Activated CD4-positive, alpha-beta T cell treated with anti-CD3 and anti-CD28 coated beads, Interleukin-2, amount 10 ng/mL, durations not matched to agents 7 days and 5 days (primary cell): ENCODE measurements around the gene NTMT2. TPM values are rescaled to one million over a fixed set of nuclear protein-coding genes. Genes with fewer than 3 reads are reported as not detected.
A peak's percentile ranks its signal among the peaks of the same experiment; 100 is the strongest.

ENCODE experiments used
- CTCF ChIA-PET: fragments of 350-600 bp; sonication (Branson Sonifier 250); formaldehyde crosslinking; loops from one replicate; lab custom pipeline; 2021; ENCODE audit warnings: antibody characterized with exemption; lab: Charles Lee
- POLR2A ChIA-PET: fragments of 350-600 bp; sonication (Branson Sonifier 250); formaldehyde crosslinking; loops from one replicate; lab custom pipeline; 2021; ENCODE audit warnings: antibody characterized with exemption; lab: Charles Lee
- DNase-seq: peaks from one replicate; pipeline ENCODE4 v3.0.0-alpha.2; 2020
- H3K27ac Mint-ChIP-seq: one replicate; pipeline ENCODE4 v1.8.0; 2021; ENCODE audit warnings: mild to moderate bottlenecking, moderate library complexity, mixed read lengths
- H3K27me3 Mint-ChIP-seq: one replicate; pipeline ENCODE4 v1.8.0; 2021; ENCODE audit warnings: mixed read lengths
- H3K36me3 Mint-ChIP-seq: one replicate; pipeline ENCODE4 v1.8.0; 2021; ENCODE audit warnings: low read depth, mixed read lengths
- H3K4me1 Mint-ChIP-seq: one replicate; pipeline ENCODE4 v1.8.0; 2021; ENCODE audit warnings: mixed read lengths
- H3K4me3 Mint-ChIP-seq: one replicate; pipeline ENCODE4 v1.8.0; 2021; ENCODE audit warnings: mild to moderate bottlenecking, moderate library complexity, mixed read lengths
- H3K9me3 Mint-ChIP-seq: one replicate; pipeline ENCODE4 v1.8.0; 2021; ENCODE audit warnings: mixed read lengths
- total RNA-seq, 2 experiments: library from RNA; stranded (reverse); gene quantifications; one replicate each; pipeline ENCODE4 v1.2.3, GENCODE V29; 2021

NTMT2 gene
- total RNA-seq, 2 experiments from 2014 or later = not detected

- H3K4me1 Mint-ChIP-seq = no peaks in the 10 kb centered on the region
- no peaks in the 10 kb centered on the region for H3K9me3 Mint-ChIP-seq
- CTCF ChIA-PET = no interaction called here
- POLR2A ChIA-PET = no interaction called here
- DNase-seq = no peak
- H3K27me3 Mint-ChIP-seq = peaks cover 2% of the 10 kb centered on the region
- H3K4me3 Mint-ChIP-seq = no peak overlapping the region
- no peaks in the 10 kb centered on the region for H3K36me3 Mint-ChIP-seq
- no peak overlapping the region for H3K27ac Mint-ChIP-seq
Measured at GRCh38 chr1:170134521-170134920, 11.2 kb upstream of the NTMT2 start.

- Mint-ChIP-seq H3K4me3 (no peak overlapping the region), H3K27me3 (peaks cover 2% of the 10 kb centered on the region), H3K4me1 (no peaks in the 10 kb centered on the region), H3K9me3 (no peaks in the 10 kb centered on the region), H3K27ac (no peak overlapping the region), H3K36me3 (no peaks in the 10 kb centered on the region)
- DNase-seq = no peak
- ChIA-PET CTCF (no interaction called here), POLR2A (no interaction called here)
Measured at GRCh38 chr1:170140371-170140770, 5.4 kb upstream of the NTMT2 start.

- peaks cover under 1% of the 10 kb centered on the region for H3K27me3 Mint-ChIP-seq
- no peak overlapping the region for H3K4me3 Mint-ChIP-seq
- no peak for DNase-seq
- ChIA-PET POLR2A (no interaction called here), CTCF (no interaction called here)
- H3K9me3 Mint-ChIP-seq = no peaks in the 10 kb centered on the region
- no peak overlapping the region for H3K27ac Mint-ChIP-seq
- H3K4me1 Mint-ChIP-seq = peaks cover 5% of the 10 kb centered on the region
- H3K36me3 Mint-ChIP-seq = no peaks in the 10 kb centered on the region
Measured at GRCh38 chr1:170145061-170145460, 698 bp upstream of the NTMT2 start.

- Mint-ChIP-seq H3K27ac (no peak overlapping the region), H3K27me3 (peaks cover 1% of the 10 kb centered on the region), H3K4me1 (peaks cover 5% of the 10 kb centered on the region), H3K9me3 (no peaks in the 10 kb centered on the region), H3K36me3 (no peaks in the 10 kb centered on the region), H3K4me3 (no peak overlapping the region)
- ChIA-PET POLR2A (no interaction called here), CTCF (interaction anchor here (0.7 to 0.8 kb wide), 2 partner anchors 48 to 109 kb away, joined by 3 read pairs; no protein-coding TSS in a partner anchor)
- DNase-seq = peak; percentile 18
Measured at GRCh38 chr1:170146720-170147263, 1.0 kb downstream of the NTMT2 start.

- H3K4me1 Mint-ChIP-seq = peaks cover 5% of the 10 kb centered on the region
Measured at GRCh38 chr1:170149241-170149640, 3.5 kb downstream of the NTMT2 start.

GRCh38 chr1:170150016-170150415, 4.3 kb downstream of the NTMT2 start:
- DNase-seq = no peak
- peaks cover 4% of the 10 kb centered on the region for H3K27me3 Mint-ChIP-seq
- H3K27ac Mint-ChIP-seq = no peak overlapping the region
- no peaks in the 10 kb centered on the region for H3K36me3 Mint-ChIP-seq
- peaks cover 2% of the 10 kb centered on the region for H3K9me3 Mint-ChIP-seq
- no peak overlapping the region for H3K4me3 Mint-ChIP-seq
- POLR2A ChIA-PET = no interaction called here
- CTCF ChIA-PET = no interaction called here
- H3K4me1 Mint-ChIP-seq = peaks cover 5% of the 10 kb centered on the region

More at GRCh38 chr1:170149241-170149640, 3.5 kb downstream of the NTMT2 start:
- peaks cover 4% of the 10 kb centered on the region for H3K27me3 Mint-ChIP-seq
- H3K36me3 Mint-ChIP-seq = no peaks in the 10 kb centered on the region
- H3K9me3 Mint-ChIP-seq = no peaks in the 10 kb centered on the region
- DNase-seq = no peak
- H3K4me3 Mint-ChIP-seq = no peak overlapping the region
- H3K27ac Mint-ChIP-seq = no peak overlapping the region
- ChIA-PET POLR2A (no interaction called here), CTCF (interaction anchor here (0.5 kb wide), 1 partner anchor 10 kb away, joined by 3 read pairs; no protein-coding TSS in a partner anchor)

- Mint-ChIP-seq H3K4me3 (no peak overlapping the region), H3K4me1 (peaks cover 5% of the 10 kb centered on the region), H3K27me3 (peaks cover 7% of the 10 kb centered on the region), H3K9me3 (peaks cover 2% of the 10 kb centered on the region), H3K27ac (no peak overlapping the region), H3K36me3 (no peaks in the 10 kb centered on the region)
- POLR2A ChIA-PET = no interaction called here
- DNase-seq = no peak
- CTCF ChIA-PET = interaction anchor here (1.1 kb wide), 1 partner anchor 13 kb away, joined by 3 read pairs; no protein-coding TSS in a partner anchor
Measured at GRCh38 chr1:170150921-170151320, 5.2 kb downstream of the NTMT2 start.

GRCh38 chr1:170153417-170153816, 7.7 kb downstream of the NTMT2 start:
- Mint-ChIP-seq H3K9me3 (peaks cover 2% of the 10 kb centered on the region), H3K36me3 (no peaks in the 10 kb centered on the region), H3K4me1 (no peaks in the 10 kb centered on the region), H3K27ac (no peak overlapping the region), H3K4me3 (no peak overlapping the region), H3K27me3 (peaks cover 7% of the 10 kb centered on the region)
- no peak for DNase-seq
- POLR2A ChIA-PET = no interaction called here
- CTCF ChIA-PET = no interaction called here

GRCh38 chr1:170155055-170155454, 9.3 kb downstream of the NTMT2 start:
- Mint-ChIP-seq H3K4me3 (no peak overlapping the region), H3K27ac (no peak overlapping the region), H3K9me3 (peaks cover 2% of the 10 kb centered on the region), H3K4me1 (no peaks in the 10 kb centered on the region), H3K36me3 (no peaks in the 10 kb centered on the region), H3K27me3 (peaks cover 8% of the 10 kb centered on the region)
- no peak for DNase-seq
- CTCF ChIA-PET = interaction anchor here (0.7 kb wide), 1 partner anchor 15 kb away, joined by 3 read pairs; no protein-coding TSS in a partner anchor
- POLR2A ChIA-PET = no interaction called here

- no peaks in the 10 kb centered on the region for H3K36me3 Mint-ChIP-seq
- H3K27ac Mint-ChIP-seq = no peak overlapping the region
- peaks cover 2% of the 10 kb centered on the region for H3K9me3 Mint-ChIP-seq
- ChIA-PET POLR2A (no interaction called here), CTCF (no interaction called here)
- H3K4me1 Mint-ChIP-seq = no peaks in the 10 kb centered on the region
- H3K4me3 Mint-ChIP-seq = no peak overlapping the region
- peaks cover 7% of the 10 kb centered on the region for H3K27me3 Mint-ChIP-seq
- DNase-seq = no peak
Measured at GRCh38 chr1:170156594-170156993, 10.8 kb downstream of the NTMT2 start.

GRCh38 chr1:170157820-170158219, 12.1 kb downstream of the NTMT2 start:
- Mint-ChIP-seq H3K9me3 (peaks cover 2% of the 10 kb centered on the region), H3K27me3 (peaks cover 7% of the 10 kb centered on the region), H3K27ac (no peak overlapping the region), H3K4me3 (no peak overlapping the region), H3K36me3 (no peaks in the 10 kb centered on the region), H3K4me1 (no peaks in the 10 kb centered on the region)
- ChIA-PET CTCF (no interaction called here), POLR2A (no interaction called here)
- no peak for DNase-seq

- POLR2A ChIA-PET = no interaction called here
- H3K4me3 Mint-ChIP-seq = no peak overlapping the region
- CTCF ChIA-PET = interaction anchor here (0.6 kb wide), 1 partner anchor 361 kb away, joined by 3 read pairs; no protein-coding TSS in a partner anchor
- no peak overlapping the region for H3K27ac Mint-ChIP-seq
- no peaks in the 10 kb centered on the region for H3K4me1 Mint-ChIP-seq
- no peaks in the 10 kb centered on the region for H3K9me3 Mint-ChIP-seq
- H3K36me3 Mint-ChIP-seq = no peaks in the 10 kb centered on the region
- no peak for DNase-seq
- H3K27me3 Mint-ChIP-seq = peaks cover 2% of the 10 kb centered on the region
Measured at GRCh38 chr1:170162459-170163246, 16.9 kb downstream of the NTMT2 start.

- Mint-ChIP-seq H3K9me3 (no peaks in the 10 kb centered on the region), H3K36me3 (no peaks in the 10 kb centered on the region), H3K27ac (no peak overlapping the region), H3K27me3 (peaks cover 2% of the 10 kb centered on the region), H3K4me1 (peaks cover 6% of the 10 kb centered on the region), H3K4me3 (no peak overlapping the region)
- CTCF ChIA-PET = interaction anchor here (0.7 kb wide), 1 partner anchor 578 kb away, joined by 3 read pairs; the partner anchor contains the start of gene F5
- no peak for DNase-seq
- POLR2A ChIA-PET = no interaction called here
Measured at GRCh38 chr1:170164103-170164763, 18.5 kb downstream of the NTMT2 start.
